ENCODE results near the gene SRXN1. TPM values are rescaled to one million over a fixed set of nuclear protein-coding genes. Genes with fewer than 3 reads are reported as not detected.

SRXN1 gene
- total RNA-seq, 1 experiment from 2014 or later = 125 TPM

GRCh38 chr20:622161-622560 lies 30.8 kb downstream of the SRXN1 start:
- no peak for DNase-seq (ENCODE audit: low read depth, low spot score)
- in situ Hi-C loops (cut with HindIII; ENCODE audit: low pct_unique_long_range_greater_than_20kb, low sequenced_read_pairs) = no loop called here

- in situ Hi-C loops (cut with HindIII; ENCODE audit: low pct_unique_long_range_greater_than_20kb, low sequenced_read_pairs) = no loop called here
- DNase-seq (ENCODE audit: low read depth, low spot score) = no peak
Observed at GRCh38 chr20:621125-621756, 31.8 kb downstream of the SRXN1 start.

GRCh38 chr20:620246-620645 lies 32.8 kb downstream of the SRXN1 start:
- no peak for DNase-seq (ENCODE audit: low read depth, low spot score)
- in situ Hi-C loops (cut with HindIII; ENCODE audit: low pct_unique_long_range_greater_than_20kb, low sequenced_read_pairs) = no loop called here

- in situ Hi-C loops (cut with HindIII; ENCODE audit: low pct_unique_long_range_greater_than_20kb, low sequenced_read_pairs) = no loop called here
- DNase-seq (ENCODE audit: low read depth, low spot score) = no peak
Observed at GRCh38 chr20:618980-619379, 34.0 kb downstream of the SRXN1 start.

- in situ Hi-C loops (cut with HindIII; ENCODE audit: low pct_unique_long_range_greater_than_20kb, low sequenced_read_pairs) = no loop called here
- no peak for DNase-seq (ENCODE audit: low read depth, low spot score)
Observed at GRCh38 chr20:617934-618690, 34.9 kb downstream of the SRXN1 start.

GRCh38 chr20:615514-615913 lies 37.5 kb downstream of the SRXN1 start:
- DNase-seq (ENCODE audit: low read depth, low spot score) = no peak

GRCh38 chr20:611843-612185 lies 41.2 kb downstream of the SRXN1 start:
- in situ Hi-C loops (cut with HindIII; ENCODE audit: low pct_unique_long_range_greater_than_20kb, low sequenced_read_pairs) = no loop called here
- no peak for DNase-seq (ENCODE audit: low read depth, low spot score)

More at GRCh38 chr20:615514-615913, 37.5 kb downstream of the SRXN1 start:
- in situ Hi-C loops (cut with HindIII; ENCODE audit: low pct_unique_long_range_greater_than_20kb, low sequenced_read_pairs) = no loop called here

- DNase-seq (ENCODE audit: low read depth, low spot score) = no peak
- in situ Hi-C loops (cut with HindIII; ENCODE audit: low pct_unique_long_range_greater_than_20kb, low sequenced_read_pairs) = no loop called here
Observed at GRCh38 chr20:611047-611842, 41.8 kb downstream of the SRXN1 start.

- in situ Hi-C loops (cut with HindIII; ENCODE audit: low pct_unique_long_range_greater_than_20kb, low sequenced_read_pairs) = no loop called here
- DNase-seq (ENCODE audit: low read depth, low spot score) = no peak
Observed at GRCh38 chr20:610130-611046, 42.6 kb downstream of the SRXN1 start, which contains the start of gene TCF15. Gene TCF15, minus strand, starts transcription at chr20:610309. Its CDS starts 72 bp downstream, at chr20:610237.

- DNase-seq (ENCODE audit: low read depth, low spot score) = no peak
- in situ Hi-C loops (cut with HindIII; ENCODE audit: low pct_unique_long_range_greater_than_20kb, low sequenced_read_pairs) = no loop called here
Observed at GRCh38 chr20:609371-609964, 43.5 kb downstream of the SRXN1 start.

- DNase-seq (ENCODE audit: low read depth, low spot score) = no peak
- in situ Hi-C loops (cut with HindIII; ENCODE audit: low pct_unique_long_range_greater_than_20kb, low sequenced_read_pairs) = no loop called here
Observed at GRCh38 chr20:608970-609369, 44.0 kb downstream of the SRXN1 start.

GRCh38 chr20:607476-607875 lies 45.5 kb downstream of the SRXN1 start:
- in situ Hi-C loops (cut with HindIII; ENCODE audit: low pct_unique_long_range_greater_than_20kb, low sequenced_read_pairs) = no loop called here
- DNase-seq (ENCODE audit: low read depth, low spot score) = no peak

- in situ Hi-C loops (cut with HindIII; ENCODE audit: low pct_unique_long_range_greater_than_20kb, low sequenced_read_pairs) = no loop called here
- no peak for DNase-seq (ENCODE audit: low read depth, low spot score)
Observed at GRCh38 chr20:605237-605636, 47.8 kb downstream of the SRXN1 start.

GRCh38 chr20:603116-603640 lies 49.8 kb downstream of the SRXN1 start:
- DNase-seq (ENCODE audit: low read depth, low spot score) = no peak
- in situ Hi-C loops (cut with HindIII; ENCODE audit: low pct_unique_long_range_greater_than_20kb, low sequenced_read_pairs) = no loop called here

- in situ Hi-C loops (cut with HindIII; ENCODE audit: low pct_unique_long_range_greater_than_20kb, low sequenced_read_pairs) = no loop called here
- DNase-seq (ENCODE audit: low read depth, low spot score) = no peak
Observed at GRCh38 chr20:602111-602970, 50.7 kb downstream of the SRXN1 start.

GRCh38 chr20:600736-601135 lies 52.3 kb downstream of the SRXN1 start:
- no peak for DNase-seq (ENCODE audit: low read depth, low spot score)
- in situ Hi-C loops (cut with HindIII; ENCODE audit: low pct_unique_long_range_greater_than_20kb, low sequenced_read_pairs) = no loop called here

All from SK-MEL-5 (cell line).